HG02852 (cell line): Measurements from ENCODE around the gene ZNF568.

Experiments
- ATAC-seq: cut with Tn5 transposase; IDR thresholded peaks from one replicate; pipeline ENCODE4 v1.9.1; 2021; ENCODE audit warnings: mild to moderate bottlenecking, moderate library complexity; ENCODE audit not compliant: unreplicated experiment

Gene ZNF568

DNA sequence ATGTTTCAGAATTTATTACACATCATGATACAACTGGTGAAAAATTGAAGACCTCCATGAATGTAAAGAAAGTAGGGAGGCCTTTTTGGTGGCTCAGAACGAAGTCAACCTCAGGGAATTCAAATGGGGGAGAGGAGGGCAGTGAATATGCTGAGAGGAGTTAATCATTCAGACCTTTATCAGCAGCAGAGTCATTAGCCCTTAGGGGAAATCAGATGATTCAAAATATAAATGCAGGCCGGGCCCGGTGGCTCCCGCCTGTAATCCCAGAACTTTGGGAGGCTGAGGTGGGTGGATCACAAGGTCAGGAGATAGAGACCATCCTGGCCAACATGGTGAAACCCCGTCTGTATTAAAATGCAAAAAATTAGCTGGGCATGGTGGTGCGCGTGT, 81.7 kb downstream of the ZNF568 start:
- no peak for ATAC-seq

DNA sequence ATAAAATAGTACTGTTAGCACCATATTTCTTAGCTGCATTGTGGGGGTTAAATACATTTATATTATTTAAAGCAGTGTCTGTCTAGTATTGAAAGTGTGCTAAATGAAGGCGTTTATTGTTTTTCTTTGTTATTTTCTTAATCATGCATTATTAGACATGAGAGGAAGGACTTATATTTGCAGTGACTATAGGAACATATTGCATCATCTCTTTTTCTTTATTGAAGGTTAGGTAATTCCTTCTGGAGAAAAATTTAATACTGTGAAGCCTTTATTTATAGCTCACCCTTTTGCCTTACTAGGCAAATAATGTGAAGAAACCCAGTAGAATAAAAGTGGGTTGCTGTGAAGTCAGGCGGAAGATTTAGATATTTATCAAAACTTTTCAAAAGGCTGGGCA, 83.2 kb downstream of the ZNF568 start:
- ATAC-seq = no peak

DNA sequence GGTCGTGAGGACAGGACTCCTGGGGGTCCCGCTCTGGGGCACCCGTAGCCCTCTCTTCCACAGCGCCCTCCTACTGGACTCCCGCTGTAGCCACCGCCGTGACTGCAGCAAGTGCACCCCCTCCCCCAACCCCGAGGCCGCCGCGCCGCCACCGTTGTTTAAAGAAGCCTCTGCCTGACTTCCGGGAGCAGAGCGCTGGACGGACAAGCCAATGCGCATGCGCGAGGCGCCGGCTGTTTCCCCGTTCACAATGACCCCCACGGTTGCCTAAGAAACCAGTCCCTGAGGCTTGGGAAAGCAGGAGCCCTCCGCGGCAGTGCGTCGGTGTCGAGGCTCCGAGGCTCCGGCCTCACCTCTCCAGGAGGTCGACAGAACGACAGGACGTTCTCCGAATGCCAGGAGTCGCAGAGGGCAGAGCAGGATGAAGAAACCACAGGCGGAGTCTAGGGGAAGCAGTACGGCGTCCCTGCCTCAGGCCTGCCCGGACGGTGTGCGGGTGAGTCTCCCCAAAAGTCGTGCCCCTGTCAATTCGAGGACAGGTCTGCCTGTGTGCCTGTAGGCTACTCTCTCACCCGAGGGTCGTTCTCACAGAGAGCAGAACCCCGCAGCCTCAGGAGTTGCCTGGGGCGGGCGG, 91.6 kb downstream of the ZNF568 start:
- no peak for ATAC-seq

DNA sequence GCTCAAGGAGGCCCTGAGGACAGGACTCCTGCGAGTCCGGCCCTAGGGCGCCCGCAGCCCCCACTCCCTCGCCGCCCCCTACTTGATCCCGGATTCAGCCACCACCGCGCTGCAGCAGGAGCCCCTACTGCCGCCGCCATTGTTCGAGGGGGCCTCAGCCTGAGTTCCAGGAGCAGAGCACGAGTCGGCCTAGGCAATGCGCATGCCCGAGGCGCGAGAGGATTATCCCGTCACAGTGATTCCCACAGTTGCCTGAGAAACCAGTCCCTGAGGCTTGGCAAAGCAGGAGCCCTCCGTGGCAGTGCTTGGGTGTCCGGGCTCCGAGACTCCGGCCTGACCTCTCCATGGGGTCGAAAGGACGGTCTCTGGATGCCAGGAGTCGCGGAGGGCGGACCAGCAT, 93.7 kb downstream of the ZNF568 start:
- no peak for ATAC-seq

DNA sequence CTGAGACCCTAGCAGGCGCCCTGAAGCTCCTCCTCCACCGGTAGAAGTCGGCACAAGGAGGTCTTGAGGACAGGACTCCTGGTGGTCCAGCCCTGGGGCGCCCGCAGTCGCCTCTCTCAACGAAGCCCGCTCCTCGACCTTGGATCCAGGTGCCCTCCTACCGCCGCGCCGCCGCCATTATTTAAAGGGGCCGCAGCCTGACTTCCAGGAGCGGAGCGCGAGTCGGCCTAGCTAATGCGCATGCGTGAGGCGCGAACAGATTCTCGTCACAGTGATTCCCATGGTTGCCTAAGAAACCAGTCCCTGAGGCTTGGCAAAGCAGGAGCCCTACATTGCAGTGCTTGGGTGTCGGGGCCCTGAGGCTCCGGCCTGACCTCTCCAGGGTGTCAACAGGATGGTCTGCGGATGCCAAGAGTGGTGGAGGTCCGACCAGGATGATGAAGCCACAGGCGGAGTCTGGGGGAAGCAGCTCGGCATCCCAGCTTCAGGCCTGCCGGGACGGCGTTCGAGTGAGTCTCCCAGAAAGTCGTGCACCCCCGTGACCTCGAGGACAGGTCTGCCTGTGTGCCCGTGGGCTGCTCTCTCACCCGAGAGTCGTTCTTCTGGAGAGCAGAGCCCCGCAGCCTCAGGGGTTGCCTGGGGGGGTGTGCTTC, 96.1 kb downstream of the ZNF568 start:
- ATAC-seq = no peak

DNA sequence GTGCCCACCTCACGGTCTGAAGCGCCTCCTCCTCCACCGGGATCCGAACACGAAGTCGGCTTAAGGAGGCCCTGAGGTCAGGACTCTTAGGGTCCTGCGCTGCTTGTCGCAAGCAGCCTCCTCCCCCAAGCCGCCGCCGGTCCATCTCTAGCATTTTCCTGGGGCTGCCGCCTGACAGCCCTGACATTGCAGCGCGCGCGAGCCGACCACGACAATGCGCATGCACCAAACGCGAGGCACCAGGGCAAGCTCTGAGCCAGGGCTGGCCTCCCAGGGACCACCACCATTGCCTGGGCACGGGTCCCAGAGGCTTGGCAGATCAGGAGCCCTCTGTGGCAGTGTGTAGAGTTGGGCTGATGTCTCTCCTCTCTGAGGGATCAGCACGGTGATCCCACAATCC, 98.3 kb downstream of the ZNF568 start:
- ATAC-seq = no peak

DNA sequence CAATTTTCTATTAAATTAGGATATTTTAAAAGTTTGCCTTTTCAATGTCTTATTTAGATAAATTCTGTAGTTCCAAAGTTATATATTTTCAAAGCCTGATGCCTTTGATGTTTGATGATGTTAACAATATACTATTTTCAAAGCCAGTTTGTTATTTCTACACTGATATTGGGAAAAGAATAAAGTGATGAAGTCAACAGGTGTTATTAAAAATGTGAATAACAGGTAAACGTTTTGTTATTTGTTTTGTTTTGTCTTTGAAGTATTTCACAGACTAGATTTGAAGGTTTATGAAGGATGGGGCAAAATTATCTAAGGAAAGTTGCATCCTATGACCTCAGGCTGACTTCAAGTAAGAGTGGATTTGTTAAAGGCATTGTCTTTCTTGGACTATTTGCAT, 129.0 kb downstream of the ZNF568 start:
- no peak for ATAC-seq
